ENCODE data around the gene SPINT1.

The SPINT1 gene

GRCh38 chr15:40829115-40829514 lies 14.7 kb upstream of the SPINT1 start:
- no peak for DNase-seq

- DNase-seq, result no peak
These were observed 13.0 kb upstream of the SPINT1 start for GRCh38 chr15:40830884-40831283.

- DNase-seq, result no peak
These were observed 12.0 kb upstream of the SPINT1 start for GRCh38 chr15:40831861-40832260.

DNA sequence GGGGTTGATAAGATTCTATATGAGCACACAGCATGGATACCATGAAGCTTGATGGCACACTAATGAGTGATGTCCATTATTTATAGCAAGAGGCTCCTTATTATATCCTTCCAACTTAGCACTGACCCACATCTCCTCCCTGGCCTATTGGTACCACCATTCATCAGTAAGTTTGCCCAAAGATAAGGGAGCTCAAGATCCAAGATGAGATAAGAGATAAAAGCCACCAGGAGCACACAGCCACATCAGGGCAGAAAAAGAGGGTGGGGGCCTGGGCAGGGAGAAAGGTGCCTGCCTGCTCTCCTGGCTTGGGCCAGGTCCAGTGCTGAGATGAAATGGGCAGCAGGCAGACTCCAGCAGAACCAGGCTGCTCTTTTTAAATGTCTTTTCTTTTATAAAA lies 10.9 kb upstream of the SPINT1 start:
- no peak for DNase-seq

DNA sequence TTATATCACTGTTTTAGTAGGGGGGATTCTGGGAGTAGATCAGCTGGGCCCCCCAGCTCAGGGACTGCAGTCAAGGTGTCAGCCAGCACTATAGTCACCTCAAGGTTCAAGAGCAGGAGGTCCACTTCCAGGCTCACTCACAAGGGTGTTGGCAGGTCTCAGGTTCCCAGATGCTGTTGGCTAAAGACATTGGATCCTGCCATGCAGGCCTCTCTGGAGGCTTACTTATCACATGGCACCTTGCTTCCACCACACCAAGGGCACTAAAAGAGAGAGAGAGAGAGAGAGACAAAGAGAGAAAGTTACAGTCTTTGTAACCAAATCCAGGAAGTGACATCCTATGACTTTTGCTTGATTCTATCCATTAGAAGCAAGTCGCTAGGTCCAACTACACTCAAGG lies 7.8 kb upstream of the SPINT1 start:
- peak; percentile 14 for DNase-seq

GRCh38 chr15:40838756-40839155 lies 5.1 kb upstream of the SPINT1 start:
- no peak for DNase-seq

DNA sequence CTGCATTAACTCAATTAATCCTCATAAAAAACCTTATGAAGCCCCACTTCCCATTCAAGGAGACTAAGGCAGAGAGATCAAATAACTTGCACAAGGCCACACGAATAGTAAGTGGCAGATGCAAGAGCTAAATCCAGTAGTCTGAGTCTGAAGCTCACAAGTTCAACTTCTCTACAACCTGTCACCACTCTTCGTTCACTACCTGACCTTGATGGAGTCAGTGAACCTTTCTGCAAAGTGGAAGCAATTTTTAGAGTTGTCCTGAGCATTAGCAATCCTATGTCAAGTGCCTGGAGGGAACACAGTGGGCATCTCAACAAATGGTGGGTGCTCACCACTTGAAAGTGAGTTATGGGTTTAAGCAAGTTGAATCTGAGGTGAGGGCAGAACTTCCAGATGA lies 2.1 kb upstream of the SPINT1 start:
- DNase-seq, result no peak

DNA sequence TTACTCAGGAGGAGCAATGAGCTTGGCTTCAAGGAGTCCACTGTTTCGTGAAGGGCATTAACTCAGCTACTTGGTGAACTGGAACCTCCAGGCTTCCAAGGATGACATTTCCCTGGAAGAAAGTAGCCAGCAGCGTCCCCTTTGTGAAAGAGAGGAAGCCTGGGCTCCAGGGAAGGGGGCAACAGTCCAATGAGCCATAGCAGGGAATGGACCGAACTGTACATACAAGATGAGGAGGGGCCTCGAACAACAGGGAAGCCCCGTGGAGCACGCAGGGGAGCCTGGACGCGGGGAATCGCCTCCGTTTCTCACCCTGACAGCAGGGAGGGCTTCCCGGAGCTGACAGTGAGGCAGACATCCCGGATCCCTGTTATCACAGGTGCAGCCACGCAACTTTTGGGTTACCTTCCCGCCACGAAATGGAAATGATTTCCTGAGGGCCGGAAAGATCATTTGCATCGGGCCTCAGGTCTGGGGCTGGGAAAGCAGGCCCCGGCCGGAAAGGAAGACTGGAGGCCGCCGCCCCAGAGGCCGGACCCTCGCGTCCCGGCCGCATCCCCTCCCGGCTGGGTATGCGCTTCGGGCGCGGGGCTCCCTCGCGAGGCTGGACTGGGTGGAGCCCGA lies 475 bp upstream of the SPINT1 start:
- no peak for DNase-seq

DNA sequence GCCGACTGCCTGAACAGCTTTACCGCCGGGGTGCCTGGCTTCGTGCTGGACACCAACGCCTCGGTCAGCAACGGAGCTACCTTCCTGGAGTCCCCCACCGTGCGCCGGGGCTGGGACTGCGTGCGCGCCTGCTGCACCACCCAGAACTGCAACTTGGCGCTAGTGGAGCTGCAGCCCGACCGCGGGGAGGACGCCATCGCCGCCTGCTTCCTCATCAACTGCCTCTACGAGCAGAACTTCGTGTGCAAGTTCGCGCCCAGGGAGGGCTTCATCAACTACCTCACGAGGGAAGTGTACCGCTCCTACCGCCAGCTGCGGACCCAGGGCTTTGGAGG lies 815 bp downstream of the SPINT1 start:
- peak; percentile 56 for DNase-seq

DNA sequence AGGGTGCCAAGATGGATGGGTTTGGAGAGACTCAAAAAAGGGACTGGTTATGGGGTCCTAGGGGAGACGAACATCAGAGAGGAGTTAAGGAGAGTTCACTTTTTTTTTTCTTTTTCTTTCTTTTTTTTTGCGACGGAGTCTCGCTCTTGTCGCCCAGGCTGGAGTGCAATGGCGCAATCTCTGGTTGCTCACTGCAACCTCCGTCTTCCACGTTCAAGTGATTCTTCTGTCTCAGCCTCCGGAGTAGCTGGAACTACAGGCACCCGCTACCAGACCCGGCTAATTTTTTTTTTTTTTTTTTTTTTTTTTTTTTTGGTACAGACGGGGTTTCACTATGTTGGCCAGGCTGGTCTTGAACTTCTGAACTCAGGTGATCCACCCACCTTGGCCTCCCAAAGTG lies 1.2 kb downstream of the SPINT1 start:
- no peak for DNase-seq

- DNase-seq, result no peak
These were observed 1.9 kb downstream of the SPINT1 start for GRCh38 chr15:40845511-40846284.

DNA sequence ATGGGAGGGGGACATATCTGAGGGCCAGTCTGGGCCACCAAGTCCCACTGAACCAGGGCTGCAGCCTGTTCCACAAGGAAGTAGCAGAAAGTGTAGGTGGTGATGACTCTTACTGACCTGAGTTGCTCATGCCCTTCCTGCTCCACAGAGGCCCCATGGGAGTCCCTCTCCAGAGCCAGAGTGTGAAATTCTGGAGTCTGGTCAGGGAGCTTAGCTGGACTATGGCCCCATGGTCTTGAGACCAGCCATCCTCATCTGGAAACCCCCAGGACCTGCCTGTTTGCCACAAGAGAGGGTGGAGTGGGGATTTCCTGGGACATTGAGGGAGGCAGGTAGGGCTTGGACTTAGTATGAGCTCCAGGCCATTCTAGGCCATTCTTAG lies 3.0 kb downstream of the SPINT1 start:
- DNase-seq, result no peak

- peak; percentile 89 for DNase-seq
These were observed 3.5 kb downstream of the SPINT1 start for GRCh38 chr15:40847223-40847961.

DNA sequence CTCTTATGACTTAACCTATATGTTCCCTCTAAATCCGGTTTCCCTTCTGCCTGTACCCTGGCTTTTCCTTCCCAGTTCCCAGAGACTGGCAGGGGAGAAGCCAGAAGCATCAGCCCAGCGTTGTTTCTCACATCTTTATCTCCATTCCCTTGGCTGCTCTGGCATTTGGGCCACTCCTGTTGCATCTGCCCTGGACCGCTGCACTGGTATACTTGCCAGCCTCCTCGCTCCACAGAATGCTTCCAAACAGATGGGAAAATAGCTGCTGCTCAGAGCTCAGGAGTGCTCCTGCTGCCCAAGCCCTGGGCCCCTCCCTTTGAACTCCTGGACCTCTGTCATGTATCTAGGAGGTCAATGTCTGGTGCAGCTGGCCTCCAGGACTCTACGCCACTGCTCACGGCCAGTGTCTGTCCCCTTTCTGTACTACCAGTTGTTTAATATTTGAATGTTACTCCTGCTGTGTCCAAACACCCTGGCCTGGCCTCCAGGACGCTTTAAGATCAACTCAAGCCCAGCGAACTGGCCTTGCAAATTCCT lies 6.8 kb downstream of the SPINT1 start:
- DNase-seq, result no peak

- no peak for DNase-seq
These were observed 8.7 kb downstream of the SPINT1 start for GRCh38 chr15:40852529-40852928.

DNA sequence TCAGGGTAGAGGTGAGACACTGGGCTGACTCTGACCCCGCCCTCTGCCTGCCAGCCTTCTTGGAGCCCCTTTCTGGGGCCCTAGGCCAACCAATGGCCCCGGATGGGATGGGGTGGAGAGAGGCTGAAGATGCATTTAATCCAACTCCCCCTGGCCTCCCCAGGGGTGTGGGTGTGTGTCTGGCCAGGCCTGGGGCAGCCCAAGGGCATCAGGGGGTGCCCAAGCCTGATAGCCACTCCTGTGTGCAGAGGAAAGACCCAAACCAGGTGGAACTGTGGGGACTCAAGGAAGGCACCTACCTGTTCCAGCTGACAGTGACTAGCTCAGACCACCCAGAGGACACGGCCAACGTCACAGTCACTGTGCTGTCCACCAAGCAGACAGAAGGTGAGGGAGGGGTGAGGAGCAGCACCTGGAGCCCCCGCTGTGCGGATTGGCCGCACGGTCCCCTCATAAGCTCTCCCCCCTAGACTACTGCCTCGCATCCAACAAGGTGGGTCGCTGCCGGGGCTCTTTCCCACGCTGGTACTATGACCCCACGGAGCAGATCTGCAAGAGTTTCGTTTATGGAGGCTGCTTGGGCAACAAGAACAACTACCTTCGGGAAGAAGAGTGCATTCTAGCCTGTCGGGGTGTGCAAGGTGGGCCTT lies 9.5 kb downstream of the SPINT1 start:
- DNase-seq, result no peak

DNA sequence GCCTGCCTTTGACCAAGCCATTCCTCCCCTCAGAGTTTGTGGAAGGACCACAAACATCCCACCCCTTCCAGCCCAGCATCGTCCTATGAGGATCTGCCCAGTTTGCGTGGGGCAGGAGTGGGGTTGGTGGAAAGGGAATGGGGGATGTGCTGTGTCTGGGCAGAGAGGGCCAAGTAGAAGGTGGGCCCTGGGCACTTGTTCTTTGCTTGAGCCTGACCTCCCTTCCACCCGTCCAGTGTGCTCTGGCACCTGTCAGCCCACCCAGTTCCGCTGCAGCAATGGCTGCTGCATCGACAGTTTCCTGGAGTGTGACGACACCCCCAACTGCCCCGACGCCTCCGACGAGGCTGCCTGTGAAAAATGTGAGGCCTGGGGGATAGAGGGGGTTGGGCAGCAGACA lies 10.3 kb downstream of the SPINT1 start:
- no peak for DNase-seq

DNA sequence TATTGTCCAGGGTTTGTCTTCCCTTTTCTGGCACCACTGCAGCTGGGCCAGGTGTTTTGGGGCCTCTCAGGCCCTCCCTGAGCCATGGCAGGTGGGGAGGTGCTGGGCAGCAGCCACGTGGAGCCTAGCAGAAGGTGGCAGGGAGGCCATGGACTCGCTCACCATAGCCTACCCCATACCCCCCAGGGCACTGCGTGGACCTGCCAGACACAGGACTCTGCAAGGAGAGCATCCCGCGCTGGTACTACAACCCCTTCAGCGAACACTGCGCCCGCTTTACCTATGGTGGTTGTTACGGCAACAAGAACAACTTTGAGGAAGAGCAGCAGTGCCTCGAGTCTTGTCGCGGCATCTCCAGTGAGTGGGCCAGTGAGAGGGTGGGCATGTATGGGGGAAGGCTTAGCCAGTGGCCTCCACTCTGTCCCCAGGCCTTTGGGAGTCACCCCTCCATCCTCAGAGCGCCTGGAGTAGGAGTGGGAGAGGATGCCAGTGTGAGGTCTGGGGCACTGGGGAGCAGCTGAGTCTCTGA lies 11.9 kb downstream of the SPINT1 start:
- DNase-seq, result no peak

- DNase-seq, result no peak
These were observed 12.9 kb downstream of the SPINT1 start for GRCh38 chr15:40856746-40857145.

GRCh38 chr15:40857601-40858341 lies 13.9 kb downstream of the SPINT1 start:
- peak; percentile 85 for DNase-seq

GRCh38 chr15:40858706-40859105 lies 14.9 kb downstream of the SPINT1 start:
- DNase-seq, result no peak

GRCh38 chr15:40859206-40859851 lies 15.5 kb downstream of the SPINT1 start:
- peak; percentile 93 for DNase-seq

All from hematopoietic multipotent progenitor cell treated with erythropoietin and hydrocortisone succinate and interleukin-3 and kit ligand, for 6 days (in vitro differentiated cells).